Right lobe of liver (tissue), 4 donors: ENCODE measurements around the gene UBE2J2.

Source experiments
- CTCF ChIP-seq, 4 donors: fragments of 200-600 bp in 3 of 4; fragments of 450-650 bp in 1 of 4; IDR thresholded peaks; one replicate each; pipeline versions ENCODE4 v1.5.1 to v1.8.0; 2016 to 2022; ENCODE audit warnings: antibody characterized with exemption in 4 of 4, mild to moderate bottlenecking in 2 of 4
- POLR2A ChIP-seq: fragments of 450-650 bp; IDR thresholded peaks from one replicate; pipeline ENCODE4 v1.6.1; 2017; ENCODE audit warnings: antibody characterized with exemption, mild to moderate bottlenecking
- donor health status: DM: no; HTN: no; CAD: no.
- donor health status: DM: no; HTN: no; CAD: no.
- donor health status: DM: no; HTN: yes; CAD: no.

DNA sequence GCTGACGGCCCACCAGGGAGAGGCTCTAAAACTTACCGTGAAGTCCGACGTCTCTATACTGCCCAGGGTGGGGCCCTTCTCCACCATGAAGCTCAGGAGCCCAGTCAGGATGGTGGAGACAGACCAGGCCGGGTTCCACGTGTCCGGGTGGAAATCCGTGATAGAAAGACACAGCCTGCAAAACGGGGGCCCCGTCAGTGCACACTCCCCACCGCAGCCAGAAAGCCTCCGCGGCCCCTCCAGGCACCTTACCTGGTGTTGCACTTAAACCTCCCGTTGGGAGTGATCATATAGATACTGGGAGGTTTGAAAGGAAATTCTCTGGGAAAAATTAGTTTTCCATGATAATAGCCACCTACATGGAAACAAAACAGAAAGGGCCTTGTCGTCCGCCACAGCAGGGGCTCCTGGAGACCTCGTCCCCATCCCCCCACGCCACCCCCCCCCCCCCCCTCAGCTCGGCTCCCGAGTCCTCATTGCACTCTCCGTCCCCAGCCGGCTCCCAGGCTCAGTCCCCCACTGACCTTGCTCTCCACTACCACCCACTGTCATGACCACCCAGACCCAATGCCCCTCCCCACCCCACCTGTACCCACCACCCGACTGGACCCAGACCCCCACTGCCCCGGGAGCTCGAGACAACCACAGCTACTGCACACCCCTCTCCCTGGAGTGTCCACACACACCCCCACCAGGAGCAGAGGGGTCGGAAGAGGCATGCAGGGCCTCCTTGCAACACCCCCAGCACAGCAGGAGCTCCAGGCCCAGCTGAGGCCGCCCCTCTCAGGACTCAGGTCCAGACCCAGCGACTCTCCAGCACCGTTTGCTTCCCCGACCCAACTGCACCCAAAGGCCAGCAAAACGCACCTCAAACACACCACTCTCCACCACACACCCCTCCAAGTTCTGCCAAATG lies 16.4 kb downstream of the UBE2J2 start:
- TF ChIP-seq CTCF (IDR thresholded peaks at IDR 0.05) (no peak), POLR2A (no peak)
